GM21737 (cell line): ENCODE data around the gene MTHFSD.

Experiments used
- ATAC-seq: cut with Tn5 transposase; IDR thresholded peaks from one replicate; pipeline ENCODE4 v1.9.1; 2021; ENCODE audit warnings: mild to moderate bottlenecking, moderate library complexity; ENCODE audit not compliant: unreplicated experiment

MTHFSD gene

GRCh38 chr16:86572041-86572521 lies 17.0 kb upstream of the MTHFSD start:
- ATAC-seq, result no peak

GRCh38 chr16:86571530-86571915 lies 16.5 kb upstream of the MTHFSD start:
- ATAC-seq, result no peak

GRCh38 chr16:86570558-86571529 lies 15.8 kb upstream of the MTHFSD start:
- ATAC-seq, result no peak

- ATAC-seq, result no peak
Measured at GRCh38 chr16:86569701-86570447, 14.8 kb upstream of the MTHFSD start.

- no peak for ATAC-seq
Measured at GRCh38 chr16:86568677-86569623, 13.9 kb upstream of the MTHFSD start.

DNA sequence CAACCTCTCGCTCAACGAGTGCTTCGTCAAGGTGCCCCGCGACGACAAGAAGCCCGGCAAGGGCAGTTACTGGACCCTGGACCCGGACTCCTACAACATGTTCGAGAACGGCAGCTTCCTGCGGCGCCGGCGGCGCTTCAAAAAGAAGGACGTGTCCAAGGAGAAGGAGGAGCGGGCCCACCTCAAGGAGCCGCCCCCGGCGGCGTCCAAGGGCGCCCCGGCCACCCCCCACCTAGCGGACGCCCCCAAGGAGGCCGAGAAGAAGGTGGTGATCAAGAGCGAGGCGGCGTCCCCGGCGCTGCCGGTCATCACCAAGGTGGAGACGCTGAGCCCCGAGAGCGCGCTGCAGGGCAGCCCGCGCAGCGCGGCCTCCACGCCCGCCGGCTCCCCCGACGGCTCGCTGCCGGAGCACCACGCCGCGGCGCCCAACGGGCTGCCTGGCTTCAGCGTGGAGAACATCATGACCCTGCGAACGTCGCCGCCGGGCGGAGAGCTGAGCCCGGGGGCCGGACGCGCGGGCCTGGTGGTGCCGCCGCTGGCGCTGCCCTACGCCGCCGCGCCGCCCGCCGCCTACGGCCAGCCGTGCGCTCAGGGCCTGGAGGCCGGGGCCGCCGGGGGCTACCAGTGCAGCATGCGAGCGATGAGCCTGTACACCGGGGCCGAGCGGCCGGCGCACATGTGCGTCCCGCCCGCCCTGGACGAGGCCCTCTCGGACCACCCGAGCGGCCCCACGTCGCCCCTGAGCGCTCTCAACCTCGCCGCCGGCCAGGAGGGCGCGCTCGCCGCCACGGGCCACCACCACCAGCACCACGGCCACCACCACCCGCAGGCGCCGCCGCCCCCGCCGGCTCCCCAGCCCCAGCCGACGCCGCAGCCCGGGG lies 12.9 kb upstream of the MTHFSD start:
- no peak for ATAC-seq

- ATAC-seq, result no peak
Measured at GRCh38 chr16:86566966-86567700, 12.1 kb upstream of the MTHFSD start.

DNA sequence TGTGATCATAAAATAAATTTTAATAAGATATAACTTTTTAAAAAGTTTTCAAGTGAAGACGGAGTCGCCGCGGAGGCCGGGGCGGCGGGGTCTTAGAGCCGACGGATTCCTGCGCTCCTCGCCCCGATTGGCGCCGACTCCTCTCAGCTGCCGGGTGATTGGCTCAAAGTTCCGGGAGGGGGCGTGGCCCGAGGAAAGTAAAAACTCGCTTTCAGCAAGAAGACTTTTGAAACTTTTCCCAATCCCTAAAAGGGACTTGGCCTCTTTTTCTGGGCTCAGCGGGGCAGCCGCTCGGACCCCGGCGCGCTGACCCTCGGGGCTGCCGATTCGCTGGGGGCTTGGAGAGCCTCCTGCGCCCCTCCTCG lies 11.5 kb upstream of the MTHFSD start, which contains the start of gene FOXC2:
Gene FOXC2, plus strand, starts transcription at position 229 of the 365 bp plus-strand sequence. CDS start 507 bp downstream, outside the sequence.
- ATAC-seq, result no peak

GRCh38 chr16:86565644-86566511 lies 10.8 kb upstream of the MTHFSD start:
- ATAC-seq, result no peak

DNA sequence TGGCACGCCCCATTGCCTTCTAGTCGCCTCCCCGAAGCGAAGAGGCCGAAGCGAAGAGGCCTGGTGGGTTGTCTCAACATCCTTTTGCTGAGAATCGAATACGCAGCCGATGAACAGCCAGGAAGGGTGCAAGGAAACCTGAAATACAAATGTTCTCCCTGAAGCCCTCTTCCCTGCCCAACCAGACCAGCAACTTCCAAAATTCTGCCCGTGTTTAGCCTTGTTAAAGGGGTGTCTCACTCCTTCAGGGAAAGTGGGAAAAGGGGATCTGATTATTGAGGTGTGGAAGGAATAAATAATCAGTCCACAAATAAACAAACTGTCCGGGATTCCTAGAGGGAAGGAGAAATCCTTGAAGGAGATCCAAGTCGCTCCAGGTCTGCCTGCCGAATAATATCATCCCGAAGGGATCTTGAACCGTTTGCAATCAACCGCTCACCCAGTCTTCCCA lies 10.2 kb upstream of the MTHFSD start:
- no peak for ATAC-seq

DNA sequence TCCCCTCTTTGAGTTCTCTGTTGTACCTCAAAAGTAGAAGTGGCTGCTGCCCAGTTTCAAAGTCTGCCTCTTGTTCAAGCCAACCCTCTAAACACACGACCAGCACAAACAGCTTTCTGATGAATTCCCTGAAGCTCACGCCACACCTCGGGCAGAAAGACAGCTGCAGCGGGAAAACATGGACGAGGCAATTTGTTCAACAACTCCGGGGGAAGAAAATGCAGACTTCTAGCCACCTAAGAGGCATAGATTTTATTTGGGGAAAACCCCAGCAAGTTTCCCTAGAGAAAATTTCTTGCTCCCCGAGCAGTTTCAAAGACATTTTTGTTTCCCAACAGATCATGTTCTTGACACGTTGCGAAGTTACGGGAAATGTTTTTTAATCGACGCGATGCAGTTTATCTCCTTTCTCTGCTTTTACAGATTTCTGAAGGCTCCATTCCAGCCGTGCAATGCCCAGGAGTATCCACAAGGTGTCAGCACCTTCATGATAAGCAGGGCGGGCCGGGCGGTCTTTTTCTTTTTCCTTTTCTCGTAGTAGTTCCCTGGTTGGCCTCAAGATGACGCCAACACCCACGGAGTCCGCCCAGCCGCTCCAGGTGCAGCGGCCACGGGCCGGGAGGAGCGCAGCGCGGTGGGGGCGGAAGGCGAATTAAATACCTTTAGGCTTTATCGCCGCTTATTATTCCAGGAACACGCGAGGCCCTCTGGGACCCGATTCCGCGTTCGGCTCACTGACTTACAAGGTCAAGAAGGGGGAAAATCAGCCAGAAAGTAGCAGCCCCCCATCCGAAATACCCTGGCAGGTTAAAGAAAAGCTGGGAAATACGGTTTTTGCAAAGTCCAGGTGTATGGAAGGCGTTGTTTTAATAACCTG lies 8.7 kb upstream of the MTHFSD start:
- ATAC-seq, result peak; percentile 80

- no peak for ATAC-seq
Measured at GRCh38 chr16:86562356-86562755, 7.3 kb upstream of the MTHFSD start.

- ATAC-seq, result no peak
Measured at GRCh38 chr16:86559802-86560305, 4.8 kb upstream of the MTHFSD start.

- no peak for ATAC-seq
Measured at GRCh38 chr16:86558355-86559193, 3.5 kb upstream of the MTHFSD start.

DNA sequence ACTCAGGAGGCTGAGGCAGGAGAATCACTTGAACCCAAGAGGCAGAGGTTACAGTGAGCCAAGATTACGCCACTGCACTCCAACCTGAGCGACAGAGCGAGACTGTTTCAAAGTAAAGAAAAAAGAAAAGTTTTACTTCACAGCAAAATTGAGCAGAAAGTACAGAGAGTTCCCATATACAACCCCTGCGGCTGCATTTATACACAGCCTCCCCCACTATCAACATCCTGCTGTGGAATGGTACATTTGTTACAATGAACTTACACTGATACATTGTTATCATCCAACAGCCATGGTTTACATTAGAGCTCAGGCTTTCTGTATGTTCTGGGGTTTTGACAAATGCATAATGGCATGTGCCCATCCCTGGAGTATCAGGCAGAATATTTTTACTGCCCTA lies 2.6 kb upstream of the MTHFSD start:
- ATAC-seq, result no peak

- ATAC-seq, result no peak
Measured at GRCh38 chr16:86556576-86556975, 1.5 kb upstream of the MTHFSD start.
